ENCODE data around the gene PTPN18.
A peak's percentile ranks its signal among the peaks of the same experiment; 100 is the strongest.

The PTPN18 gene

DNA sequence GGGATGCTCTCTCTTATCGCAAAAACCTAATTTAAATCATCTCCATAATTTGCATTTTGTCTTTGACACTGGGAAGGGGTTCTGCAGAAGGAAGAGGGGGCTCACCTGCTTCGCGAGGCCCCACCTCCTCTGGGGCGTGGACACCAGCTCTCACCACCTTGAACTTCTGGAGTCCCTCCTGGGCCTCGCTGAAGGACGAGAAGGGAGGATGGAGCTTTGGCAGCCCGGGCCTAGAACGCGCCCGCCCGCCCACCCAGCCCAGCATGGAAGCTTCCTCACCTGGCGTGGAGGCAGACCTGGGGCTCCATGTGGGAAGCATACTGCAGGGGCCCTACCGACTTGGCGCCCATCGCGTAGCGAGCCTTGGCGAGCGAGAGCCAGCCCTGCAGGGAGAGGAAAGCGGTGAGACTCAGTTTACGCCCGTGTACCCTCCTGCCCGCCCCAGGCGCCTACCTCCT is 14.3 kb upstream of the PTPN18 start:
- DNase-seq: no peak

DNA sequence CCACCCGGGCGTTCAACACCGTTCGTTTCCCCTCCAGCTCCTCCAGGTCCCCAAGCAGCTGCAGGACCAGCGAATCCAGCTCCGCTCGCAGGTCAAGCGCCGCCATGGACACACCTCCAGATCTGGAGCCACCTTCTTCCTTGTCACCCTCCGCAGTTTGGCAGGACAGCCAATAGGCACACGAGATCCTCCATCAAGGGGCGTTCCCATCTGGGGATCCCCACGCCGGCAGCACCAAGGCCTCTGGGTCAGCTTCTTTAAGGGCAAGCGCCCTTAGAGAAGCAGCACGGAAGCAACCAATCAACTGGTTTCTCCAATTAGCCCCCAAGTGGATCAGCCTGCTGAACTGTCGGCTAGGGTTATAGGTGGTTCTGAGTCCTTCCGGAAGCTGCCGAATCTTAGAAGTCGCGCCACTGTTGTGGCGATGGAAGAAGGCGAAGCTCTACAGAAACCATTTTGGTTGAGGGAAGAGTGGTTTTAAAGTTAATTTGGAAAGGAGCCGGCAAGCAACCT is 13.8 kb upstream of the PTPN18 start:
- DNase-seq: peak; percentile 41

DNA sequence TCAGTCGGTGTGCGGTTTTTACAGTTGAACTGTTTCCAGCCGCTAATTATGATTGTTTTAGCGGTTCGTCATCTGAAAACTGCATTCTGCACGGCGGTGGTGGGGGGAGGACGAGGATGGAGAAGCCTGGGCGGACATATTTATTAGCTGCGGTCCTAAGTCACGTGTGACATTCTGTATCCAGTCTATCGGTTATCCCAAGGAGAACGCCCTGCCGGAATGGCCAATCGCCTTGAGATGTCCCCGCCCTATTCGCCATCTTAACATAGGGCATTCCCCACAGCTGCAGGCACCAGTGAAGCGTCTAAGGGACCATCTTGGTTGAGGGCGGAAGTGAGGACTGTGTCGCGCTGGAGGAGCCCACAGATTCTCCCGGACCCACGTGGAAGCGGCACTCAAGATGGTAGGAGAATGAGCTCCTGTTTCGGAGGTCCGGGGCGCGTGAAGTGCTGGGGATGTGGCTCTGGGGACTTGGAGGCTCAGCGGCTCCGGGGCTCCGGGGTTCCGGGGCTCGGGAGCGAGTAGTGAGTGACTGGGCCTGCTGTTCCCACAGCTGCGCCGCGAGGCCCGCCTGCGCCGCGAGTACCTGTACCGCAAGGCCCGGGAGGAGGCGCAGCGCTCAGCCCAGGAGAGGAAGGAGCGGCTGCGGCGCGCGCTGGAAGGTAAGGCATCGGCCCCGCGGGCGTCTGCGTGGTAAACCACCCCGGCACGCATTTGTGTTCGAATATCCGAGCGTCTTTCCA is 13.2 kb upstream of the PTPN18 start, which contains the start of gene IMP4:
Gene IMP4 (plus strand): TSS at position 365 of the 743 bp plus-strand sequence. CDS start 36 bp downstream, at position 401.
- DNase-seq: peak; percentile 80

GRCh38 chr2:130344578-130344977 is 11.3 kb upstream of the PTPN18 start:
- no peak for DNase-seq

DNA sequence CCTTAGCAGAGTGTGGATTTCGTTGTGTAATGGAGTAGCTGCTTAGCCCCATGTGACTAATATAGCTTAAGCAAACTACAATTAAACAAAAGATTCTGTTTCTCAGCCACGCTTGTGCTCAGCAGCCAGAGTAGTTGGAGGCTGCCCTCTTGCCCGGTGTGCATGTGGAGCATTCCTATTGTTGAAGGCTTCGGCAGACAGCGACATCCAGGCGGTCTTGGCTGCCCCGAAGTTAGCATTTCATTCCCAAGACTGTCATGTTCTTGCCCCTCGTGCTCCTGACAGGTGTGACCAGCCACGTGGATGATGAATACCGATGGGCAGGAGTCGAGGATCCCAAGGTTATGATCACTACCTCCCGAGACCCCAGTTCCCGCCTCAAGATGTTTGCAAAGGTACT is 10.8 kb upstream of the PTPN18 start:
- DNase-seq: no peak

GRCh38 chr2:130345611-130346010 is 10.2 kb upstream of the PTPN18 start:
- no peak for DNase-seq

- no peak for DNase-seq
These were observed 9.7 kb upstream of the PTPN18 start for GRCh38 chr2:130346041-130346740.

- DNase-seq: no peak
These were observed 9.2 kb upstream of the PTPN18 start for GRCh38 chr2:130346741-130347066.

DNA sequence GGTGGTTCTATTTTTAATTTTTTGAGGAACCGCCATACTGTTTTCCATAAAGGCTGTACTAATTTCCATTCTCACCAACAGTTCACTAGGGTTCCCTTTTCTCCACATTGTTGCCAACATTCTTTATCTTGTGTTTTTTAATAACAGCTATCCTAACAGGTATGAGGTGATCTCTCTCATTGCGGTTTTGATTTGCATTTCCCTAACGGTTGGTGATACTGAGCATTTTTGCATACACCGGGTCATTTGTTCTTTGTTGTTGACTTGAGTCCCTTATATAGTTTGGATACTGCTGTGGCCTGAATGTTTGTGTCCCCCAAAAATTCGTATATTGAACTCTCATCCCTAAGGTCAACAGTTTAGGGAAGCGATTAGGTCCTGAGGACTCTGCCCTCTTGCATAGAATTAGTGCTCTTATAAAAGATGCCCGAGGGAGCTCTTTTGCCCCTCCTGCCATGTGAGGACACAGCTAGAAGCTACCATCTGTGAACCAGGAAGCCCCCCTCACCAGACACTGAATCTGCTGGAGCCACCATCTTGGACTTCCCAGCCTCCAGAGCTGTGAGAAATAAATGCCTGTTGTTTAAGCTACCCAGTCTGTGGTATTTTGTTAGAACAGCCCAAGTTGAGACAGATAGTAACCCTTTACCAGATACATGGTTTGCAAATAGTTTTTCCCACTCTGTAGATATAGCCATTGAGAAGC is 8.5 kb upstream of the PTPN18 start:
- DNase-seq: no peak

GRCh38 chr2:130349174-130349573 is 6.7 kb upstream of the PTPN18 start:
- no peak for DNase-seq

DNA sequence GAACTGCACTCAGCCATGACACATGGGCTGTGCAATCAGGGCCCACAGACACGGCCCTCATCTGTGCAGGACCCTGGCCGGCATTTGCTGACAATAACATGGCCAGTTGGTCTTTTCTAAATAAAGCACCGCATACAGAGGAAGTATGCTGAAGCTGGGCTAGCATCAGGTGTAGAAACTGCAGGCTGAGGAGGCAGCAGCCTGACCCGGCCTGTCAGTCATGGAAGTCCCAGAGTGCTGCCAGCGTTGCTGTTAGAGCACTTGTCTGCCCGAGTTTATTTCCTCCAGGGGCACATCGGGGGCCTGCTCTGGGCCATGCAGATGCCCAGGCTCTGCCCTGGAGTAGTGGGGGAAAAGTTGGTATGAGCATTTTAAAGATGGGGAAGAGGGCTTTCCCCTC is 4.1 kb upstream of the PTPN18 start:
- DNase-seq: no peak

DNA sequence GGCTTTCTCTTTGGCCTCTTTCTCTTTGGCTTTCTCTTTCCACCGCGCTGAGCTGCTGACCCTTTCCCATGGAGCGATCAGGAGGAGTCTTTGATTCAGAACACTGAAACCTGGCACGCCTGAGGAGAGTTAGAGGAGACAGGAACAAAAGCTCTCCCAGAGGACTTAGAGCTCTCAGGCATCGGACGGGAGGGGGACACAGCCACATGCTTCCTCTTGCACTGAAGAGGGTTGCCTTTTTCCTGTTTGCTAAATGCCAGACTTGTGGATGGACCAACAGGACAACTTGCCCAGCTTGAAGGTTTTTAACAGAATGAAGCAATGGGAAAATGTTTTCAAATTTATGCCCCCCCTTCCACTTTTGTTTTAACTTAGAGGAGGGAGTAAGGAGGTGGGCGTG is 3.6 kb upstream of the PTPN18 start:
- no peak for DNase-seq

GRCh38 chr2:130353291-130354138 is 2.3 kb upstream of the PTPN18 start:
- no peak for DNase-seq

GRCh38 chr2:130354139-130354428 is 1.8 kb upstream of the PTPN18 start:
- DNase-seq: no peak

- no peak for DNase-seq
These were observed 681 bp upstream of the PTPN18 start for GRCh38 chr2:130355172-130355577.

DNA sequence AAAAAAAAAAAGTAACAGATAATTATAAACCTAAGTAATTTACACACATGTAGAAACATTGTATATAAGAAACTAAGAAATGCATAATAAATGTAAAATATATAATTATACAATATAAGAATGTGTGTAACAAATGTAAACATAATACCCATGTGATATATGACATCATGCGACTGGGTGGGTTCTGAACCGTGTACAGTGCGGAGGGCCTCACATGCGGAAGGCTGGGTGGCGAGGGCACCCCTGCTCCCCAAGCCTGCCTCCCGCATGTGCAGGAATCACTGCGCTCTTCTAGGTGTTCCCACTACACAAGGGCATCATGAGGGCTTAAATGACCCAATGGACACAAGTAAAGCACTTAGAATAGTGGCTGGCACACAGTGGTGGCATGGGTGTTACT is 2.0 kb downstream of the PTPN18 start:
- DNase-seq: no peak

GRCh38 chr2:130358420-130359350 is 2.8 kb downstream of the PTPN18 start:
- DNase-seq: no peak

DNA sequence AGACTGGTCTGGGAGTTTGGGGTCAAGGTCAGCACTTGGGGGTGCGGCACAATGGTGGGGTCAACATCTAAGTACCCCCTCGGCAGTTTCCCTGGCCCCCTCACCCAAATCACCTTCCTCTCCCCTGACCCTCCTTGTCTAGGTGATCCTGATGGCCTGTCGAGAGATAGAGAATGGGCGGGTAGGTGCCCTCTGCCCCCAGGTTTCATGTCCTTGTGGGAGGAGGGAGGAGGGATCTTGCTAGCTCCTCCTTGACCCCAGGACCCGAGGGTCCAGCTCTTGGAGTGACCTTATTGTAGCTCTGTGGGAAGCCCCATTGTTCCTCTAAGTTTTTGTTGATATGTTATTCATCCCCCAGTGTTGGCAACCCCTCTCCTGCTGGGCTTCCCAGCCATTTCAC is 3.6 kb downstream of the PTPN18 start:
- no peak for DNase-seq

DNA sequence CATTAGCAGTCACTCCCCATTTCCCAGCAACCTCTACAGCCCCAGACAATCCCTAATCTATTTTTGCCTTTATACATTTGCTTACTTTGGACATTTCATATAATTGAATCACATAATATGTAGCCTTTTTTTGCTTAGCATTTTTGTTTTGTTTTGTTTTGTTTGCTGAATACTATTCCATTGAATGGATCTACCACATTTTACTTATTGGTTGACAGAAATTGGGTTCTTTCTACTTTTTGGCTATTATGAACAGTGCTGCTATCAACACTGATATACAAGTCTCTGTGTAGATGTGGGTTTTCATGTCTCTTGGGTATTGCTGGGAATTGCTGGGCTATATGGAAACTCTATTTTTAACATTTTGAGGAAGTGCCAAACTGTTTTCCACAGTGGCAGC is 7.6 kb downstream of the PTPN18 start:
- DNase-seq: no peak

GRCh38 chr2:130365075-130365474 is 9.2 kb downstream of the PTPN18 start:
- DNase-seq: no peak

DNA sequence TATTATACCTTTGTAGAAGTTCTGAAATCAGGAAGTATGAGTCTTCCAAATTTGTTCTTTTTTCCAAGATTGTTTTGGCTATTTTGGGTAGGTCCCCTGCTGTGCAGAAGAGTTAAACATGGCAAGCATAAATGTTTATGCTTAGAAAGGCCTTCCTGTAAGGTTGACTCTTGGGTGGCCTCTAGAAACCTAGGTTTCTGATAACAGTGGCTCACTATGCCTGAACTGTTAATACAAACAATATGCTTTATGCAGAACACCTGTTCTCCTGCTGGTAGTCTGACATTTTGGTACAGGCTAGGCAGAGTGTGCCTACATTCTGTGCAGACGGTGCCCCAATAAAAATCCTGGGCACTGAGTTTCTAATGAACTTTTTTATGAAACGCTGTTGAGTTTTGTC is 10.1 kb downstream of the PTPN18 start:
- no peak for DNase-seq

DNA sequence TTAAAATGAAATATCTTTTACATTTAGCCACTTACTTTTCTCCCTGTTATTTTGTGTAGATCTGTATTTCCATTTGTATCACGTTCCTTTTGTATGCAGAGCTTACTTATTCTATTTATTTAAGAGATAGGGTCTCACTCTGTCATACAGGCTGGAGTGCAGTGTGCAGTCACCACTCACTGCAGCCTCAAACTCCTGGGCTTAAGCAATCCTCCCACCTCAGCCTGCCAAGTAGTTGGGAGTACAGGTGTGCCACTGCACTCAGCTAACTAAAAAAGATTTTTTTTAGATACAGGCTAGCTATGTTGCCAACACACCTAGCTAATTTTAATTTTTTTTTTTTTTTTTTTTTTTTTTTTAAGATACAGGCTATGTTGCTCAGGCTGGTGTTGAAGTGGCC is 10.9 kb downstream of the PTPN18 start:
- DNase-seq: no peak

Data from NCI-H187 treated with DMSO at 0.1 percent for 48 hours (cell line).